SK-N-SH (cell line): Measurements from ENCODE around the gene RAB38. TPM values are rescaled to one million over a fixed set of nuclear protein-coding genes. Genes with fewer than 3 reads are reported as not detected.

Experiments used
- CTCF ChIA-PET: fragments of 300-600, 350-600 bp; formaldehyde crosslinking; extraction: SDS; loops from one replicate; lab custom pipeline; 2021; lab: Yijun Ruan, JAX
- POLR2A ChIA-PET: fragments of 350-600 bp; sonication (Branson Sonifier 250); formaldehyde crosslinking; extraction: SDS; loops from one replicate; lab custom pipeline; 2020; ENCODE audit warnings: antibody characterized with exemption, inconsistent platforms; lab: Yijun Ruan, JAX
- DNase-seq: peaks from one replicate; pipeline ENCODE4 v3.0.0; 2012
- H2AFZ ChIP-seq: fragments of 200-600 bp; sonication (generic); 2 replicates; pipeline ENCODE4 v1.8.1; 2016; ENCODE audit warnings: antibody characterized with exemption, mild to moderate bottlenecking, low read depth
- H3F3A ChIP-seq: fragments of 200-600 bp; sonication (generic); replicated peaks from 2 replicates; pipeline ENCODE3; 2016; ENCODE audit warnings: antibody characterized with exemption, mild to moderate bottlenecking; ENCODE audit not compliant: insufficient read depth
- H3K27ac ChIP-seq, 2 experiments: fragments of 200-500 bp in 1 of 2; fragments of 200-600 bp in 1 of 2; sonication (Bioruptor generic) in 1 of 2; sonication (generic), shearing (Covaris generic) in 1 of 2; 2 replicates each; pipeline versions ENCODE4 v1.5.1 to v1.6.1; 2014 to 2016; ENCODE audit warnings: low read depth in 2 of 2, inconsistent platforms in 1 of 2, low read length in 1 of 2, mild to moderate bottlenecking in 1 of 2, mixed read lengths in 1 of 2
- H3K27me3 ChIP-seq: fragments of 200-600 bp; sonication (generic), shearing (Covaris generic); 2 replicates; pipeline ENCODE4 v1.6.1; 2016; ENCODE audit warnings: mixed run types; ENCODE audit not compliant: insufficient read depth
- H3K36me3 ChIP-seq, 2 experiments: fragments of 200-500 bp in 1 of 2; fragments of 200-600 bp in 1 of 2; sonication (Bioruptor generic) in 1 of 2; sonication (generic) in 1 of 2; replicated peaks in 1 of 2; 2 replicates each; pipeline versions ENCODE3 to v1.5.1; 2014 to 2016; ENCODE audit warnings: low read length in 1 of 2, mild to moderate bottlenecking in 1 of 2; ENCODE audit not compliant: insufficient read depth in 2 of 2, control insufficient read depth in 1 of 2
- H3K4me1 ChIP-seq, 2 experiments: fragments of 200-500 bp in 1 of 2; fragments of 200-600 bp in 1 of 2; sonication (Bioruptor generic) in 1 of 2; sonication (generic), shearing (Covaris generic) in 1 of 2; 2 replicates each; pipeline versions ENCODE4 v1.5.1 to v1.6.1; 2014 to 2016; ENCODE audit warnings: low read depth in 1 of 2, low read length in 1 of 2, mixed run types in 1 of 2; ENCODE audit not compliant: insufficient read depth in 2 of 2, control insufficient read depth in 1 of 2
- H3K4me2 ChIP-seq: fragments of 200-600 bp; sonication (generic), shearing (Covaris generic); 2 replicates; pipeline ENCODE4 v1.6.1; 2017; ENCODE audit warnings: mixed run types
- H3K4me3 ChIP-seq, 2 experiments: fragments of 200-500 bp in 1 of 2; fragments of 200-600 bp in 1 of 2; sonication (Bioruptor generic) in 1 of 2; sonication (generic), shearing (Covaris generic) in 1 of 2; 2 replicates each; pipeline versions ENCODE4 v1.5.1 to v1.8.1; 2014 to 2016; ENCODE audit warnings: low read depth in 2 of 2, inconsistent platforms in 1 of 2, low read length in 1 of 2, mild to moderate bottlenecking in 1 of 2, mixed read lengths in 1 of 2, moderate library complexity in 1 of 2
- H3K79me2 ChIP-seq: fragments of 200-600 bp; sonication (generic); 2 replicates; pipeline ENCODE4 v1.8.1; 2017; ENCODE audit warnings: mild to moderate bottlenecking; ENCODE audit not compliant: insufficient read depth
- H3K9ac ChIP-seq: fragments of 200-600 bp; sonication (generic); 2 replicates; pipeline ENCODE4 v1.6.1; 2017; ENCODE audit warnings: mixed run types
- H3K9me2 ChIP-seq: fragments of 200-600 bp; sonication (generic); 2 replicates; pipeline ENCODE4 v1.6.1; 2017; ENCODE audit warnings: mixed run types
- H3K9me3 ChIP-seq: fragments of 200-600 bp; sonication (generic); 2 replicates; pipeline ENCODE4 v1.6.1; 2017; ENCODE audit warnings: mixed run types, mild to moderate bottlenecking, moderate library complexity
- H4K20me1 ChIP-seq: fragments of 200-600 bp; sonication (generic); 2 replicates; pipeline ENCODE4 v1.6.1; 2017; ENCODE audit warnings: mild to moderate bottlenecking, mixed run types; ENCODE audit not compliant: insufficient read depth
- CHD2 ChIP-seq: fragments of 150-350 bp; IDR thresholded peaks from 2 replicates; pipeline ENCODE4 v1.6.1; 2018; ENCODE audit warnings: low read length; ENCODE audit not compliant: partially characterized antibody
- ELF1 ChIP-seq: IDR thresholded peaks from 2 replicates; pipeline ENCODE4 v1.4.0; 2012
- FOXJ3 ChIP-seq: sonication (generic); formaldehyde crosslinking; IDR thresholded peaks from 2 replicates; pipeline ENCODE4 v1.5.1; 2020; ENCODE audit warnings: mild to moderate bottlenecking, missing genetic modification reagents
- FOXM1 ChIP-seq: IDR thresholded peaks from 2 replicates; pipeline ENCODE4 v1.4.0; 2012; ENCODE audit warnings: low read depth, mild to moderate bottlenecking
- GABPA ChIP-seq: IDR thresholded peaks from 2 replicates; pipeline ENCODE4 v1.4.0; 2012; ENCODE audit warnings: low read depth, mild to moderate bottlenecking
- GATA2 ChIP-seq: sonication (generic); formaldehyde crosslinking; IDR thresholded peaks from 2 replicates; pipeline ENCODE4 v1.5.0; 2020; ENCODE audit warnings: mild to moderate bottlenecking, missing genetic modification reagents
- JUND ChIP-seq: IDR thresholded peaks from 2 replicates; pipeline ENCODE4 v1.4.0; 2012
- MXI1 ChIP-seq: IDR thresholded peaks from 2 replicates; pipeline ENCODE4 v1.6.1; 2012; ENCODE audit warnings: mild to moderate bottlenecking, low read depth, low read length, improper control_type of control experiment
- NRF1 ChIP-seq: IDR thresholded peaks from 2 replicates; pipeline ENCODE4 v1.6.1; 2012; ENCODE audit warnings: low read depth, mild to moderate bottlenecking, low read length
- POLR2AphosphoS5 ChIP-seq: IDR thresholded peaks from 2 replicates; pipeline ENCODE4 v1.6.1; 2012; ENCODE audit warnings: low read depth, low read length
- RAD21 ChIP-seq: IDR thresholded peaks from 2 replicates; pipeline ENCODE4 v1.6.1; 2012; ENCODE audit warnings: mild to moderate bottlenecking, low read length
- RCOR1 ChIP-seq: fragments of 150-350 bp; IDR thresholded peaks from 2 replicates; pipeline ENCODE4 v1.6.1; 2017; ENCODE audit warnings: antibody characterized with exemption, low read length
- RFX5 ChIP-seq: IDR thresholded peaks from 2 replicates; pipeline ENCODE4 v1.6.1; 2012; ENCODE audit warnings: mild to moderate bottlenecking, improper control_type of control experiment, low read length
- SIN3A ChIP-seq: IDR thresholded peaks from 2 replicates; pipeline ENCODE4 v1.6.1; 2012; ENCODE audit warnings: low read depth, mild to moderate bottlenecking, low read length, moderate library complexity, borderline replicate concordance
- TAF1 ChIP-seq: IDR thresholded peaks from 2 replicates; pipeline ENCODE4 v1.6.1; 2012; ENCODE audit warnings: low read depth, mild to moderate bottlenecking, low read length, moderate library complexity, borderline replicate concordance
- TCF12 ChIP-seq: IDR thresholded peaks from 2 replicates; pipeline ENCODE4 v1.4.0; 2012
- TEAD4 ChIP-seq: IDR thresholded peaks from 2 replicates; pipeline ENCODE4 v1.4.0; 2012; ENCODE audit warnings: mild to moderate bottlenecking, borderline replicate concordance; ENCODE audit not compliant: insufficient read depth
- WGBS: methylation state at CpG from one replicate; pipeline ENCODE4 v1.1.6; 2017; ENCODE audit warnings: low lambda C conversion rate; 5-methylcytosine and 5-hydroxymethylcytosine counted together
- polyA plus RNA-seq, 3 experiments: library from polyadenylated mRNA; depleted of rRNA; stranded (reverse); fragments of >200 nt; gene quantifications; 2 replicates each; pipeline ENCODE4 v1.2.3, GENCODE V29; 2012
- TF ChIP-seq, protein P1 (sequence below): fragments of 150-350 bp; IDR thresholded peaks from 2 replicates; pipeline ENCODE4 v1.6.1; 2017; ENCODE audit warnings: antibody characterized with exemption, low read length, low read depth, borderline replicate concordance
- TF ChIP-seq, protein P2 (sequence below): IDR thresholded peaks from 2 replicates; pipeline ENCODE4 v1.4.0; 2012; ENCODE audit warnings: low read depth
- TF ChIP-seq, protein P3 (sequence below): IDR thresholded peaks from 2 replicates; pipeline ENCODE4 v1.6.1; 2012; ENCODE audit warnings: mild to moderate bottlenecking, low read depth, low read length, moderate library complexity
- TF ChIP-seq, protein P4 (sequence below): fragments of 150-350 bp; IDR thresholded peaks from 2 replicates; pipeline ENCODE4 v1.6.1; 2016; ENCODE audit warnings: mild to moderate bottlenecking, low read depth, low read length
- TF ChIP-seq, protein P5 (sequence below): IDR thresholded peaks from 2 replicates; pipeline ENCODE4 v1.4.0; 2012; ENCODE audit warnings: low read depth, borderline replicate concordance

RAB38 gene
- polyA plus RNA-seq, 1 of the 3 experiments (the other 2 are of a cell fraction), result 0.66 TPM

DNA sequence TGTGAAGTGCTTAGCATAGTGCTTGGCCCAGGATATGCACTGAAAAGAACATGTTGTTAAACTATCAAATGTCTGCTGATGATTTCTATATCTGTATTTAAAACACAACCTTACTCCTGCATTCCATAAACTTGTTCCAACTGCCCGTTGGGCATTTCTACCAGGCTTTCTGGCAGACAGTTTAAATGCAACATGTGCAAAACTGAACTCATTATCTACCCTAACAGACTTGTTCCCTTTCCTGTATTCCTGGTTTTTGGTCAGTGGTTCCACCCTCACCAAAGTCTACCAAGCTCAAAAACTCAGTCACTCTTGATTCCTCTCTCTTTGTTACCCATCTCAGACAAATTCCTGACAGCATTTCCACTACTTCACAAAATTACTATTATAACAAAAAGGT lies 6.5 kb upstream of the RAB38 start:
- H3F3A ChIP-seq, result no peaks in the 10 kb centered on the region
- no peaks in the 10 kb centered on the region for H3K79me2 ChIP-seq
- no peak for DNase-seq
- H3K4me3 ChIP-seq, result no peak overlapping the region
- TF ChIP-seq GABPA (no peak), POLR2AphosphoS5 (no peak), MXI1 (no peak), TAF1 (no peak), TEAD4 (no peak), SIN3A (no peak), FOXJ3 (CRISPR knock-in tag) (no peak), JUND (no peak), TCF12 (no peak), RCOR1 (no peak), GATA2 (CRISPR knock-in tag) (no peak), RFX5 (no peak), FOXM1 (no peak)
- TF ChIP-seq, protein P1, sequence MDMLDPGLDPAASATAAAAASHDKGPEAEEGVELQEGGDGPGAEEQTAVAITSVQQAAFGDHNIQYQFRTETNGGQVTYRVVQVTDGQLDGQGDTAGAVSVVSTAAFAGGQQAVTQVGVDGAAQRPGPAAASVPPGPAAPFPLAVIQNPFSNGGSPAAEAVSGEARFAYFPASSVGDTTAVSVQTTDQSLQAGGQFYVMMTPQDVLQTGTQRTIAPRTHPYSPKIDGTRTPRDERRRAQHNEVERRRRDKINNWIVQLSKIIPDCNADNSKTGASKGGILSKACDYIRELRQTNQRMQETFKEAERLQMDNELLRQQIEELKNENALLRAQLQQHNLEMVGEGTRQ, result no peak
- TF ChIP-seq, protein P2, sequence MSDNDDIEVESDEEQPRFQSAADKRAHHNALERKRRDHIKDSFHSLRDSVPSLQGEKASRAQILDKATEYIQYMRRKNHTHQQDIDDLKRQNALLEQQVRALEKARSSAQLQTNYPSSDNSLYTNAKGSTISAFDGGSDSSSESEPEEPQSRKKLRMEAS, result no peak
- H4K20me1 ChIP-seq, result no peaks in the 10 kb centered on the region
- H3K27me3 ChIP-seq, result no peaks in the 10 kb centered on the region; the same call in 1 of the 2 replicates
- no peaks in the 10 kb centered on the region for H3K4me1 ChIP-seq
- CTCF ChIA-PET, result no interaction called here
- no peak overlapping the region for H3K27ac ChIP-seq
- H3K36me3 ChIP-seq, result no peaks in the 10 kb centered on the region
- WGBS, result 0% methylated on average over 1 of the region's 1 CpG
- no peak overlapping the region for H3K9ac ChIP-seq
- POLR2A ChIA-PET, result no interaction called here
- no peak overlapping the region for H2AFZ ChIP-seq
- no peaks in the 10 kb centered on the region for H3K9me3 ChIP-seq
- no peaks in the 10 kb centered on the region for H3K9me2 ChIP-seq
- H3K4me2 ChIP-seq, result no peak overlapping the region

DNA sequence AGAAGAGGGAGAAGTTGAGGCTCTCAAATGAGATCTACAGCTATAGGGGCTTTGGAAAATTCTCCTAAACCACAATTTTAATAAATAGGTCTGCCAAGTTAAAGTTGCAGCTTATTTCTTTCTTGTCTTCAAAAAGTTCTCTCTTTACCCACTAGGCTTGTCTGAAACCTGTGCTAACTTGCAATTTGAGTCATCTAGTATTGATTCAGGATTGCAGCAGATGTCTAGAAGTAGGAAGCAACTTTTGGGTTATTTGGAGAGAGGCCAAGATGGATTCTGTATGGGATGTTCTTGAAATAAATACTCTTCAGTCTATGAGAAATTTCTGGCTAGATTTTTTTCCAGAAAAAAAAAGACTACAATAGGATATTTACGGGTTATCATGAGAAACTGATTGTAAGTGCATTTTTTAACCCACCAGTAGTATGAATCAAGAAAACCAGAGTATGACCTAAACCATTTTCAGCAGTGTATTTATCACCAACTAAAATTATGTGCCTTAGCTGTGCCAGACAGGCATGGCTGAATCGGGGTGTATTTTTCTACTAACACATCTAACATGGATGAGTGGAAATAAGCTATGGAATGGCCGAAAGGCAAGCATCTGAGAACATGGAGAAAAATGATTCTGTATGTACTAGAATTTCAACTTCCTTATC lies 4.9 kb upstream of the RAB38 start:
- Histone ChIP-seq H3F3A (no peaks in the 10 kb centered on the region), H3K79me2 (no peaks in the 10 kb centered on the region), H2AFZ (no peak overlapping the region), H3K36me3 (no peaks in the 10 kb centered on the region), H3K27ac (no peak overlapping the region), H3K4me2 (no peak overlapping the region), H3K4me1 (no peaks in the 10 kb centered on the region), H4K20me1 (no peaks in the 10 kb centered on the region), H3K4me3 (no peak overlapping the region), H3K9me2 (no peaks in the 10 kb centered on the region), H3K9ac (no peak overlapping the region), H3K9me3 (no peaks in the 10 kb centered on the region), H3K27me3 (no peaks in the 10 kb centered on the region; the same call in 1 of the 2 replicates)
- WGBS, result 9% methylated on average over 3 of the region's 3 CpGs
- TF ChIP-seq SIN3A (no peak), TCF12 (no peak), GATA2 (CRISPR knock-in tag) (no peak), NRF1 (no peak), CHD2 (no peak), RAD21 (no peak), FOXM1 (no peak), ELF1 (no peak)
- TF ChIP-seq, protein P3, sequence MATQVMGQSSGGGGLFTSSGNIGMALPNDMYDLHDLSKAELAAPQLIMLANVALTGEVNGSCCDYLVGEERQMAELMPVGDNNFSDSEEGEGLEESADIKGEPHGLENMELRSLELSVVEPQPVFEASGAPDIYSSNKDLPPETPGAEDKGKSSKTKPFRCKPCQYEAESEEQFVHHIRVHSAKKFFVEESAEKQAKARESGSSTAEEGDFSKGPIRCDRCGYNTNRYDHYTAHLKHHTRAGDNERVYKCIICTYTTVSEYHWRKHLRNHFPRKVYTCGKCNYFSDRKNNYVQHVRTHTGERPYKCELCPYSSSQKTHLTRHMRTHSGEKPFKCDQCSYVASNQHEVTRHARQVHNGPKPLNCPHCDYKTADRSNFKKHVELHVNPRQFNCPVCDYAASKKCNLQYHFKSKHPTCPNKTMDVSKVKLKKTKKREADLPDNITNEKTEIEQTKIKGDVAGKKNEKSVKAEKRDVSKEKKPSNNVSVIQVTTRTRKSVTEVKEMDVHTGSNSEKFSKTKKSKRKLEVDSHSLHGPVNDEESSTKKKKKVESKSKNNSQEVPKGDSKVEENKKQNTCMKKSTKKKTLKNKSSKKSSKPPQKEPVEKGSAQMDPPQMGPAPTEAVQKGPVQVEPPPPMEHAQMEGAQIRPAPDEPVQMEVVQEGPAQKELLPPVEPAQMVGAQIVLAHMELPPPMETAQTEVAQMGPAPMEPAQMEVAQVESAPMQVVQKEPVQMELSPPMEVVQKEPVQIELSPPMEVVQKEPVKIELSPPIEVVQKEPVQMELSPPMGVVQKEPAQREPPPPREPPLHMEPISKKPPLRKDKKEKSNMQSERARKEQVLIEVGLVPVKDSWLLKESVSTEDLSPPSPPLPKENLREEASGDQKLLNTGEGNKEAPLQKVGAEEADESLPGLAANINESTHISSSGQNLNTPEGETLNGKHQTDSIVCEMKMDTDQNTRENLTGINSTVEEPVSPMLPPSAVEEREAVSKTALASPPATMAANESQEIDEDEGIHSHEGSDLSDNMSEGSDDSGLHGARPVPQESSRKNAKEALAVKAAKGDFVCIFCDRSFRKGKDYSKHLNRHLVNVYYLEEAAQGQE, result no peak
- TF ChIP-seq, protein P4, sequence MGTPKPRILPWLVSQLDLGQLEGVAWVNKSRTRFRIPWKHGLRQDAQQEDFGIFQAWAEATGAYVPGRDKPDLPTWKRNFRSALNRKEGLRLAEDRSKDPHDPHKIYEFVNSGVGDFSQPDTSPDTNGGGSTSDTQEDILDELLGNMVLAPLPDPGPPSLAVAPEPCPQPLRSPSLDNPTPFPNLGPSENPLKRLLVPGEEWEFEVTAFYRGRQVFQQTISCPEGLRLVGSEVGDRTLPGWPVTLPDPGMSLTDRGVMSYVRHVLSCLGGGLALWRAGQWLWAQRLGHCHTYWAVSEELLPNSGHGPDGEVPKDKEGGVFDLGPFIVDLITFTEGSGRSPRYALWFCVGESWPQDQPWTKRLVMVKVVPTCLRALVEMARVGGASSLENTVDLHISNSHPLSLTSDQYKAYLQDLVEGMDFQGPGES, result no peak
- TF ChIP-seq, protein P5, sequence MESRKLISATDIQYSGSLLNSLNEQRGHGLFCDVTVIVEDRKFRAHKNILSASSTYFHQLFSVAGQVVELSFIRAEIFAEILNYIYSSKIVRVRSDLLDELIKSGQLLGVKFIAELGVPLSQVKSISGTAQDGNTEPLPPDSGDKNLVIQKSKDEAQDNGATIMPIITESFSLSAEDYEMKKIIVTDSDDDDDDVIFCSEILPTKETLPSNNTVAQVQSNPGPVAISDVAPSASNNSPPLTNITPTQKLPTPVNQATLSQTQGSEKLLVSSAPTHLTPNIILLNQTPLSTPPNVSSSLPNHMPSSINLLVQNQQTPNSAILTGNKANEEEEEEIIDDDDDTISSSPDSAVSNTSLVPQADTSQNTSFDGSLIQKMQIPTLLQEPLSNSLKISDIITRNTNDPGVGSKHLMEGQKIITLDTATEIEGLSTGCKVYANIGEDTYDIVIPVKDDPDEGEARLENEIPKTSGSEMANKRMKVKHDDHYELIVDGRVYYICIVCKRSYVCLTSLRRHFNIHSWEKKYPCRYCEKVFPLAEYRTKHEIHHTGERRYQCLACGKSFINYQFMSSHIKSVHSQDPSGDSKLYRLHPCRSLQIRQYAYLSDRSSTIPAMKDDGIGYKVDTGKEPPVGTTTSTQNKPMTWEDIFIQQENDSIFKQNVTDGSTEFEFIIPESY, result no peak
- CTCF ChIA-PET, result interaction anchor here (1.5 kb wide), 1 partner anchor 10 kb away, joined by 4 read pairs; no protein-coding TSS in a partner anchor
- DNase-seq, result no peak
- POLR2A ChIA-PET, result no interaction called here
